Upper lobe of right lung (tissue), 1 donor: Measurements from ENCODE around the gene RAB8B. TPM values are rescaled to one million over a fixed set of nuclear protein-coding genes. Genes with fewer than 3 reads are reported as not detected.

ENCODE experiments used
- ATAC-seq: fragments of 200-7000 bp; cut with Tn5 transposase; one replicate; pipeline ENCODE4 v1.9.1; 2020; ENCODE audit warnings: mild to moderate bottlenecking, moderate library complexity
- DNase-seq: peaks from one replicate; pipeline ENCODE4 v3.0.0-alpha.2; 2020
- H3K27ac ChIP-seq: fragments of 200-600 bp; one replicate; pipeline ENCODE4 v1.8.0; 2022
- H3K27me3 ChIP-seq: fragments of 200-600 bp; one replicate; pipeline ENCODE4 v1.8.0; 2022; ENCODE audit warnings: mild to moderate bottlenecking
- H3K36me3 ChIP-seq: fragments of 200-600 bp; one replicate; pipeline ENCODE4 v1.8.0; 2022
- H3K4me1 ChIP-seq: fragments of 200-600 bp; one replicate; pipeline ENCODE4 v1.8.0; 2022
- H3K4me3 ChIP-seq: fragments of 200-600 bp; one replicate; pipeline ENCODE4 v1.8.0; 2022; ENCODE audit warnings: mild to moderate bottlenecking
- H3K9me3 ChIP-seq: fragments of 200-600 bp; one replicate; pipeline ENCODE4 v1.8.0; 2022
- CTCF ChIP-seq: fragments of 200-600 bp; IDR thresholded peaks from one replicate; pipeline ENCODE4 v1.8.0; 2022; ENCODE audit warnings: antibody characterized with exemption
- intact Hi-C: fragments of 100-400 bp; cut with DNase I; formaldehyde crosslinking; loops from one replicate; pipeline ENCODE4 v1.11.0; 2022
- total RNA-seq: library from RNA; stranded (reverse); fragmentation: NEBNext Ultra II Directional; extraction: Animal tissue kit (Norgen Biotek cat#: 25700); gene quantifications from one replicate; pipeline ENCODE4 v1.2.1, GENCODE V29; 2021
- donor health status: DM: no; HTN: yes; CAD: no; lungs with severe emphysema.

The RAB8B gene
- total RNA-seq, 1 donor from 2014 or later = 54.5 TPM

- no peaks in the 10 kb centered on the region for H3K9me3 ChIP-seq
- H3K27ac ChIP-seq = no peak overlapping the region
- DNase-seq (no peak), ATAC-seq (no peak)
- peaks cover 52% of the 10 kb centered on the region for H3K36me3 ChIP-seq
- intact Hi-C loops = no loop called here
- no peak for TF ChIP-seq CTCF
- H3K4me1 ChIP-seq = peaks cover 16% of the 10 kb centered on the region
- no peaks in the 10 kb centered on the region for H3K27me3 ChIP-seq
- H3K4me3 ChIP-seq = no peak overlapping the region
These were observed 66.1 kb downstream of the RAB8B start for GRCh38 chr15:63255489-63255990.

- H3K36me3 ChIP-seq = peaks cover 53% of the 10 kb centered on the region
These were observed 67.2 kb downstream of the RAB8B start for GRCh38 chr15:63256433-63257274.

GRCh38 chr15:63258658-63259057 lies 69.3 kb downstream of the RAB8B start:
- no peak for TF ChIP-seq CTCF
- Histone ChIP-seq H3K9me3 (no peaks in the 10 kb centered on the region), H3K27me3 (no peaks in the 10 kb centered on the region), H3K4me3 (no peak overlapping the region), H3K4me1 (peaks cover 16% of the 10 kb centered on the region), H3K36me3 (peaks cover 64% of the 10 kb centered on the region), H3K27ac (no peak overlapping the region)
- DNase-seq (no peak), ATAC-seq (no peak)
- intact Hi-C loops = no loop called here

More at GRCh38 chr15:63256433-63257274, 67.2 kb downstream of the RAB8B start:
- H3K4me1 ChIP-seq = peaks cover 16% of the 10 kb centered on the region
- intact Hi-C loops = no loop called here
- no peak overlapping the region for H3K4me3 ChIP-seq
- H3K27ac ChIP-seq = peak overlapping the region; percentile 4
- no peak for TF ChIP-seq CTCF
- ATAC-seq = no peak
- no peak for DNase-seq
- no peaks in the 10 kb centered on the region for H3K27me3 ChIP-seq
- no peaks in the 10 kb centered on the region for H3K9me3 ChIP-seq

- ATAC-seq = no peak
- H3K27me3 ChIP-seq = no peaks in the 10 kb centered on the region
- intact Hi-C loops = no loop called here
- no peak overlapping the region for H3K27ac ChIP-seq
- DNase-seq = no peak
- no peak overlapping the region for H3K4me3 ChIP-seq
- no peaks in the 10 kb centered on the region for H3K9me3 ChIP-seq
- peaks cover 14% of the 10 kb centered on the region for H3K4me1 ChIP-seq
- peaks cover 74% of the 10 kb centered on the region for H3K36me3 ChIP-seq
- TF ChIP-seq CTCF = no peak
These were observed 71.4 kb downstream of the RAB8B start for GRCh38 chr15:63260791-63261190.

- intact Hi-C loops = no loop called here
- H3K36me3 ChIP-seq = peaks cover 74% of the 10 kb centered on the region
- ATAC-seq (no peak), DNase-seq (no peak)
- no peak overlapping the region for H3K4me3 ChIP-seq
- H3K27ac ChIP-seq = no peak overlapping the region
- no peaks in the 10 kb centered on the region for H3K9me3 ChIP-seq
- H3K4me1 ChIP-seq = peaks cover 9% of the 10 kb centered on the region
- TF ChIP-seq CTCF = no peak
- no peaks in the 10 kb centered on the region for H3K27me3 ChIP-seq
These were observed 71.9 kb downstream of the RAB8B start for GRCh38 chr15:63261311-63261710.
